Skeletal muscle tissue (tissue), 4 donors: ENCODE results near the gene TMEM163. TPM values are rescaled to one million over a fixed set of nuclear protein-coding genes. Genes with fewer than 3 reads are reported as not detected.

Experiments
- H3K27ac ChIP-seq: one replicate; pipeline ENCODE4 v1.7.0; 2013; ENCODE audit warnings: mild to moderate bottlenecking, low read depth, low read length, inconsistent platforms
- H3K27me3 ChIP-seq, 3 donors: one replicate each; pipeline ENCODE4 v1.7.0; 2013; ENCODE audit warnings: low read length in 3 of 3; ENCODE audit not compliant: control insufficient read depth in 3 of 3, insufficient read depth in 3 of 3
- H3K36me3 ChIP-seq, 3 donors: one replicate each; pipeline ENCODE4 v1.7.0; 2013; ENCODE audit warnings: low read length in 3 of 3; ENCODE audit not compliant: control insufficient read depth in 3 of 3, insufficient read depth in 3 of 3
- H3K4me1 ChIP-seq, 3 donors: one replicate each; pipeline ENCODE4 v1.7.0; 2013; ENCODE audit warnings: low read length in 3 of 3, mild to moderate bottlenecking in 3 of 3; ENCODE audit not compliant: control insufficient read depth in 3 of 3, insufficient read depth in 3 of 3
- H3K4me3 ChIP-seq, 3 donors: one replicate each; pipeline ENCODE4 v1.7.0; 2013; ENCODE audit warnings: low read length in 3 of 3
- H3K9ac ChIP-seq, 3 donors: one replicate each; pipeline ENCODE4 v1.7.0; 2013; ENCODE audit warnings: low read length in 3 of 3, mild to moderate bottlenecking in 3 of 3, moderate library complexity in 2 of 3, low read depth in 1 of 3
- H3K9me3 ChIP-seq, 3 donors: one replicate each; pipeline ENCODE4 v1.7.0; 2013; ENCODE audit warnings: low read length in 3 of 3; ENCODE audit not compliant: control insufficient read depth in 3 of 3
- total RNA-seq: library from RNA; depleted of rRNA; stranded (reverse); fragments of >200 nt; gene quantifications from one replicate; pipeline ENCODE4 v1.2.3, GENCODE V29; 2014
- donor health status: Osteomylitis.

Gene TMEM163
- total RNA-seq, 1 donor from 2014 or later: 1.0 TPM

GRCh38 chr2:134713606-134714005 lies 5.2 kb downstream of the TMEM163 start:
- H3K27me3 ChIP-seq: peaks cover 31 to 32% (median 31%) of the 10 kb centered on the region in 3 donors
- H3K4me3 ChIP-seq: no peak overlapping the region
- no peaks in the 10 kb centered on the region for H3K9me3 ChIP-seq
- peaks cover 6 to 11% (median 8%) of the 10 kb centered on the region in 3 donors for H3K4me1 ChIP-seq
- no peak overlapping the region for H3K9ac ChIP-seq
- H3K36me3 ChIP-seq: no peaks in the 10 kb centered on the region
- no peak overlapping the region for H3K27ac ChIP-seq

- H3K4me3 ChIP-seq: no peak overlapping the region
- H3K27ac ChIP-seq: no peak overlapping the region
- peaks cover 27 to 30% (median 29%) of the 10 kb centered on the region in 3 donors for H3K27me3 ChIP-seq
- H3K36me3 ChIP-seq: no peaks in the 10 kb centered on the region
- no peaks in the 10 kb centered on the region for H3K9me3 ChIP-seq
- no peak overlapping the region for H3K9ac ChIP-seq
- H3K4me1 ChIP-seq: peaks cover 4 to 8% (median 6%) of the 10 kb centered on the region in 3 donors
Measured at GRCh38 chr2:134713176-134713575, 5.6 kb downstream of the TMEM163 start.

- Histone ChIP-seq H3K4me3 (no peak overlapping the region), H3K9me3 (no peaks in the 10 kb centered on the region), H3K36me3 (no peaks in the 10 kb centered on the region), H3K27me3 (peaks cover 22 to 26% (median 24%) of the 10 kb centered on the region in 3 donors), H3K27ac (no peak overlapping the region), H3K4me1 (peaks cover under 1 to 4% (median 2%) of the 10 kb centered on the region in 3 donors), H3K9ac (no peak overlapping the region)
Measured at GRCh38 chr2:134712736-134713135, 6.1 kb downstream of the TMEM163 start.

GRCh38 chr2:134712299-134712698 lies 6.5 kb downstream of the TMEM163 start:
- H3K9me3 ChIP-seq: no peaks in the 10 kb centered on the region
- peaks cover 18 to 21% (median 20%) of the 10 kb centered on the region in 3 donors for H3K27me3 ChIP-seq
- H3K9ac ChIP-seq: no peak overlapping the region
- no peaks in the 10 kb centered on the region for H3K36me3 ChIP-seq
- no peak overlapping the region for H3K4me3 ChIP-seq
- H3K27ac ChIP-seq: no peak overlapping the region
- no peaks in the 10 kb centered on the region for H3K4me1 ChIP-seq

GRCh38 chr2:134711692-134712091 lies 7.1 kb downstream of the TMEM163 start:
- H3K4me3 ChIP-seq: no peak overlapping the region
- H3K4me1 ChIP-seq: no peaks in the 10 kb centered on the region
- H3K36me3 ChIP-seq: no peaks in the 10 kb centered on the region
- no peaks in the 10 kb centered on the region for H3K9me3 ChIP-seq
- no peak overlapping the region for H3K27ac ChIP-seq
- no peak overlapping the region for H3K9ac ChIP-seq
- peaks cover 12 to 17% (median 15%) of the 10 kb centered on the region in 3 donors for H3K27me3 ChIP-seq

- Histone ChIP-seq H3K4me3 (no peak overlapping the region), H3K9me3 (peaks cover 0 to 3% (median 0%) of the 10 kb centered on the region in 3 donors), H3K27me3 (peaks cover 0 to 26% (median 2%) of the 10 kb centered on the region in 3 donors), H3K27ac (no peak overlapping the region), H3K4me1 (no peaks in the 10 kb centered on the region), H3K9ac (no peak overlapping the region), H3K36me3 (no peaks in the 10 kb centered on the region)
Measured at GRCh38 chr2:134707330-134707676, 11.5 kb downstream of the TMEM163 start.

GRCh38 chr2:134706587-134707329 lies 12.0 kb downstream of the TMEM163 start:
- no peaks in the 10 kb centered on the region for H3K36me3 ChIP-seq
- H3K9me3 ChIP-seq: peaks cover 0 to 3% (median 0%) of the 10 kb centered on the region in 3 donors
- no peak overlapping the region for H3K4me3 ChIP-seq
- no peak overlapping the region for H3K9ac ChIP-seq
- H3K27me3 ChIP-seq: peaks cover 0 to 26% (median 2%) of the 10 kb centered on the region in 3 donors
- H3K27ac ChIP-seq: no peak overlapping the region
- H3K4me1 ChIP-seq: no peaks in the 10 kb centered on the region

- Histone ChIP-seq H3K9ac (no peak overlapping the region), H3K27ac (no peak overlapping the region), H3K4me1 (no peaks in the 10 kb centered on the region), H3K27me3 (peaks cover 0 to 30% (median 2%) of the 10 kb centered on the region in 3 donors), H3K4me3 (no peak overlapping the region), H3K9me3 (peaks cover 0 to 3% (median 0%) of the 10 kb centered on the region in 3 donors), H3K36me3 (no peaks in the 10 kb centered on the region)
Measured at GRCh38 chr2:134705861-134706586, 12.8 kb downstream of the TMEM163 start.

- Histone ChIP-seq H3K4me1 (no peaks in the 10 kb centered on the region), H3K4me3 (no peak overlapping the region), H3K9me3 (peaks cover 0 to 3% (median 0%) of the 10 kb centered on the region in 3 donors), H3K9ac (no peak overlapping the region), H3K27ac (no peak overlapping the region), H3K36me3 (no peaks in the 10 kb centered on the region), H3K27me3 (peaks cover 0 to 27% (median 0%) of the 10 kb centered on the region in 3 donors)
Measured at GRCh38 chr2:134704173-134704572, 14.6 kb downstream of the TMEM163 start.

GRCh38 chr2:134703426-134703825 lies 15.4 kb downstream of the TMEM163 start:
- no peak overlapping the region for H3K27ac ChIP-seq
- no peaks in the 10 kb centered on the region for H3K36me3 ChIP-seq
- peaks cover 0 to 24% (median 0%) of the 10 kb centered on the region in 3 donors for H3K27me3 ChIP-seq
- H3K4me1 ChIP-seq: no peaks in the 10 kb centered on the region
- no peak overlapping the region for H3K9ac ChIP-seq
- no peak overlapping the region for H3K4me3 ChIP-seq
- H3K9me3 ChIP-seq: peaks cover 0 to 3% (median 0%) of the 10 kb centered on the region in 3 donors
